GM12891 (cell line): ENCODE results near the gene SMOC2.

ENCODE experiments used
- PAX5 ChIP-seq: IDR thresholded peaks from 2 replicates; pipeline ENCODE4 v1.6.1; 2011; ENCODE audit warnings: low read length, moderate library complexity, mild to moderate bottlenecking; ENCODE audit not compliant: insufficient read depth, severe bottlenecking
- POLR2A ChIP-seq: IDR thresholded peaks from 2 replicates; pipeline ENCODE4 v1.6.1; 2011; ENCODE audit warnings: low read depth, low read length, control low read depth
- POLR2AphosphoS5 ChIP-seq: IDR thresholded peaks from 2 replicates; pipeline ENCODE4 v1.6.1; 2011; ENCODE audit warnings: low read depth, low read length, control low read depth
- POU2F2 ChIP-seq: IDR thresholded peaks from 2 replicates; pipeline ENCODE4 v1.6.1; 2011; ENCODE audit warnings: low read depth, mild to moderate bottlenecking, control low read depth, low read length, moderate library complexity
- SPI1 ChIP-seq: IDR thresholded peaks from 2 replicates; pipeline ENCODE4 v1.6.1; 2011; ENCODE audit warnings: low read depth, low read length, control low read depth
- TAF1 ChIP-seq: IDR thresholded peaks from 2 replicates; pipeline ENCODE4 v1.6.1; 2011; ENCODE audit warnings: low read depth, low read length, control low read depth

DNA sequence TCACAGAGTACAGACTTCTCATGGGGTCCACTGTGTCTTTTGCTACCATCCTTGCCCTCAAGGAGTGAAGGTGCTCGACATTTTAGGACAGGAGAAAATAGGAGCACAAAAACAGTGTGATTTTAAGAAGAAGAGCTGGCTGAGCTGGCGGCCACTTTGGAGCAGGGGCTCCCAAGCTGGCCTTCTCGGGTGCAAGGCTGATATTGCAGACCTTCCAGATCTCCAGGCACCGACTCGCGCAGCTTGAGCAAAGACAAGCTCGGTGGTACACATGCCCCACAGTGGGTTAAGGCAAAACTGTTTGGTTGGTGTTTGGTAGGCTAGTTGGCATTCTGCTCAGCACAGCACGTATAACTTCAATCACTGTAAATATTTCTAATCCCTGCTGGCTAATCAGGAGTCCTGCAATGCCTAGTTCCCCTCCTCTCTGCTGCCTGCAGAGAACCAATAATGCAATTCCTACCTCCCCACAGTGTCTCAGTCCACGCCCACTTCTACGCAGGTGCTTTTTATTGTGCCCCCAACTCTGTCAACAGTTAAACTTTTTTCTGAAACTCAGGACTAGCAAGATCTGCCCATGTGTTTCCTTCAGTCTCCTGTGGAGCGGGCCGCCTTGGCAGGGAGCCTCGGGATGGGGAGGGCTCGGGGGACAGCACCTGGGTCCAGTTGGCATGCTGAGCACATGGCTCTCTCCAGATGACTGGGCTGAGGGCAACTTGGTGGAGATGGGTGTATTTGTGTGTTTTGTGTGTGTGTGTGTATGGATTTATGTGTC lies 12.7 kb upstream of the SMOC2 start:
- no peak for TF ChIP-seq POLR2A
- TF ChIP-seq POLR2AphosphoS5 = no peak
- no peak for TF ChIP-seq TAF1
- TF ChIP-seq SPI1 = no peak
- no peak for TF ChIP-seq PAX5
- no peak for TF ChIP-seq POU2F2
